AG09319 (cell line): ENCODE results near the gene GC.
"Not testable (repeated sequence)": the region's sequence is repeated elsewhere in the genome, so short reads cannot be mapped to it uniquely, and the experiment has no call there.

Experiments
- DNase-seq: peaks from one replicate; pipeline ENCODE4 v3.0.0-alpha.2; 2010; ENCODE audit warnings: low read depth; ENCODE audit errors: extremely low read depth
- TF ChIP-seq, protein P1 (sequence below): IDR thresholded peaks from 2 replicates; pipeline ENCODE4 v1.5.1; 2011; ENCODE audit warnings: low read depth, mild to moderate bottlenecking, inconsistent platforms, low read length, moderate library complexity

Gene GC

GRCh38 chr4:71816676-71817303, 32.9 kb upstream of the GC start:
- TF ChIP-seq, protein P1, sequence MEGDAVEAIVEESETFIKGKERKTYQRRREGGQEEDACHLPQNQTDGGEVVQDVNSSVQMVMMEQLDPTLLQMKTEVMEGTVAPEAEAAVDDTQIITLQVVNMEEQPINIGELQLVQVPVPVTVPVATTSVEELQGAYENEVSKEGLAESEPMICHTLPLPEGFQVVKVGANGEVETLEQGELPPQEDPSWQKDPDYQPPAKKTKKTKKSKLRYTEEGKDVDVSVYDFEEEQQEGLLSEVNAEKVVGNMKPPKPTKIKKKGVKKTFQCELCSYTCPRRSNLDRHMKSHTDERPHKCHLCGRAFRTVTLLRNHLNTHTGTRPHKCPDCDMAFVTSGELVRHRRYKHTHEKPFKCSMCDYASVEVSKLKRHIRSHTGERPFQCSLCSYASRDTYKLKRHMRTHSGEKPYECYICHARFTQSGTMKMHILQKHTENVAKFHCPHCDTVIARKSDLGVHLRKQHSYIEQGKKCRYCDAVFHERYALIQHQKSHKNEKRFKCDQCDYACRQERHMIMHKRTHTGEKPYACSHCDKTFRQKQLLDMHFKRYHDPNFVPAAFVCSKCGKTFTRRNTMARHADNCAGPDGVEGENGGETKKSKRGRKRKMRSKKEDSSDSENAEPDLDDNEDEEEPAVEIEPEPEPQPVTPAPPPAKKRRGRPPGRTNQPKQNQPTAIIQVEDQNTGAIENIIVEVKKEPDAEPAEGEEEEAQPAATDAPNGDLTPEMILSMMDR = no peak
- DNase-seq = no peak

DNA sequence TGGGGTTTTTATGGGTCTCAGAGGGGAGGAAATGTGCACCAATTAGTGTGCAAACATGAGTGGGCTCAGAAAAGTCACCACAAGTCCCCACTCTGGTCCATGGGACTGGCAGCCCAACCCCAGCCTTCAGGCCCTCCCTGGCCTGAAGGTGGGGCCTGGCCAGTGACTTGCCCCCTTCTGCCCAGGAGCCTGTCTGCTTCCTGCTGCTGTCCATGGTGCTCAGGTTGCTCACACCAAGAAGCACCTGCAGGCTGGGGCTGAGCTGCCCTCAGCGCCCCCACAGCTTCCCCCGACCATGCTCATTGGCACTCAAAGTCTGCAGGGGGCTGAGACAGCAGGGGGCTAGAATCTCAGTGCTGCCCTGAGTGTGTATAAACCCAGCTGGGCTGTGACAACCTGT, 30.6 kb upstream of the GC start:
- TF ChIP-seq, protein P1 = no peak

GRCh38 chr4:71809805-71810204, 25.9 kb upstream of the GC start:
- not testable (repeated sequence) for DNase-seq

More for the DNA sequence above, 30.6 kb upstream of the GC start:
- no peak for DNase-seq

DNA sequence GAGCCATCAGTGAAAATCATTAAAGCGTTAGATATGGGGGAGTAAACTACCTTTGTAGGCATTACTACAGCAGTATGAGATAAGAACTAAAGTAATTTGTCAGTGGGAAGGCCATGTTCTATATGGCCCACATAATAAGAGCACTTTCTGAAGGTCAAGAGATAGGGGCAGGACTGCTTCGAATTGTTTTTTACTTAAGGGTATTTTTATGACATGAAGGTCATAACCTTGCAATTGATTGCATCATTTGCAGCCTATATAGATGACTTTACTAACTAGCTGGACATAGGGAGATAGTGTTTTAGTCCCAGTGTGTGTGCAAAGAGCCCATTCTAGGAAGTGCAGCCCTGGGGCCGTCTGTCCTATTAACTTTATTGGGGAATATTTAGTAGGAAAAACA, 23.6 kb upstream of the GC start:
- no peak for DNase-seq
- TF ChIP-seq, protein P1 = no peak

GRCh38 chr4:71805230-71805629, 21.4 kb upstream of the GC start:
- DNase-seq = not testable (repeated sequence)

DNA sequence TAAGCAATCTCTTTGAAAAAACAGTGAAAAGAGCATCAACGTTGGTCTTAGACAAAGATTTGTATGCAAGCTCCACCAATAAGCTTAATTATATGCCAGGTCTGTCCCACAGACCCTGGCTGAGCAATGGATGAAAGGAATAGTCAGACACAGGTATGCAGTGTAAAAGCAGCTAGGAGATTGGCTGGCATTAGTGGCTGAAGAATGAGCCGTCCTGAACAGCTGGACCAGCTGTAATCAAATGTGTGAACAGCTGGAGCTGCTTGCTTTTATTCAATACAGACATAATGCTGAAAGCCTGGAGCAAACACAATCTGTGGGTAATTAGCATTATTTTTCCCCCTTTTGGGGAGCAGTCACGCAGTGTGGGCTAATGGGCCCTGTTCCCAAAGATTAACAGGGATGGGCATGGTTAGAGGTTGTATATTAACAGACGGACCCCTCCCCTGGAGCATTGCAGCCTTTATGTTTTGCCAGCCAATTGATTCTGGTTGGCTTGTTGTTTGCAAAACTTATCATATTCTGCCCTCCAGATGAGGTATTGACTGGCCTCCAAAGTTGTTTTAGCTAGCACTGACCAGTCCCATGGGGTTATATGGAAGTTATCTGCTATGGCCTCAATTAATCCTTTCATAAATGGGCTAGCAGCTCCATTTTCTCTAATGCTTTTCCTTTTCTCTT, 20.3 kb upstream of the GC start:
- DNase-seq = not testable (repeated sequence)

DNA sequence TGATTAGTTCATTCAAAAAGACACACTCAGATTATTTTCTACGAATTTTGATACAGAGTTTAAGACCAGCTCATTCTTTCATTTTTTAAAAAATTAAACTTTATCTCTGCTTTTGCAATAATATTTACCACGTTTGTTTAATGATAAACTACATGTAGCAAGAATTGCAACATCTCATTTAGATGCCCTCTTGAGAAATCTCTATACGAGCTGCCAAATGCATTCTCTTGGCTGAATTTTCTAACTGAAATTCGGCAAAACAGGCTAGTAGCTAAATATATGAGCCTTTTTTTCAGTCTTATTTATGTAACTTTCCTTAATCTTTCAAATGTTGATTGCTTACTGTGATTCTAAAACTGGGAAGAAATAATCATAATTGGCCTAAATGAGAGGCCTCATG, 2.1 kb upstream of the GC start:
- no peak for DNase-seq
- TF ChIP-seq, protein P1 = no peak

GRCh38 chr4:71784569-71785197, 804 bp upstream of the GC start:
- TF ChIP-seq, protein P1 = no peak
- no peak for DNase-seq

DNA sequence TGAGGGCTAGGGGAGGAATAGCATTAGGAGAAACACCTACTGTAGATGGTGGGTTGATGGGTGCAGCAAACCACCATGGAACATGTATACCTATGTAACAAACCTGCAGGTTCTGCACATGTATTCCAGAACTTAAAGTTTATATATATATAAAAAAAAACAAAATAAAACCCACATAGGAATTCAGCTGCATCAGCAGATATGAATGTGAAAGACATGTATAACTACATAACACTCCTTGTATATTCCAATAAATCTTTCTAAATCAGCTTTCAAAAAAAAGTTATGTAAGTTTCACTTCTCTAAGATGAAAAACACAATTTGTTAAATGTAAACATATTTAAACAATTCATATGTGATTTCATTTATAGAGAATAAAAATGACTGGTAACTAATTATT, 6.0 kb downstream of the GC start:
- TF ChIP-seq, protein P1 = no peak
- DNase-seq = no peak
